ENCODE measurements around the gene CST9L.

DNA sequence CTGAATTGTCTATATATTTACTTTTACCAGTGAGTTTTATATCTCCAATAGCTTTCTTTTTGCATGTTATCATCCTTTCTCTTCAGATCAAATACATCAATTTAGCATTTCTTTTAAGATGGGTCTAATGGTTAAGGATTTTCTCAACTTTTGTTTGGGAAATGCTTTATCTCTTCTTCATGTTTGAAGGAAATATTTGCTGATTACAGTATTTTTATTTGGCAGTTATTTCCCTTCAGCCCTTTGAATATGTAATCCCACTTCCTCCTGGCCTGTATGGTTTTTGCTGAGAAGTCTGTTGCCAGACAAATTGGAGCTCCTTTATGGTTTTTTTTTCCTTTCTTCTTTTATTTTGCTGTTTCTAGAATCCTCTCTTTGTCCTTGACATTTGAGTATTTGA lies 6.7 kb upstream of the CST9L start:
- TF ChIP-seq EZH2 (IDR thresholded peaks at IDR 0.05; ENCODE audit: borderline replicate concordance, low read depth, low read length, poor library complexity, severe bottlenecking): no peak
- TF ChIP-seq, protein P1, sequence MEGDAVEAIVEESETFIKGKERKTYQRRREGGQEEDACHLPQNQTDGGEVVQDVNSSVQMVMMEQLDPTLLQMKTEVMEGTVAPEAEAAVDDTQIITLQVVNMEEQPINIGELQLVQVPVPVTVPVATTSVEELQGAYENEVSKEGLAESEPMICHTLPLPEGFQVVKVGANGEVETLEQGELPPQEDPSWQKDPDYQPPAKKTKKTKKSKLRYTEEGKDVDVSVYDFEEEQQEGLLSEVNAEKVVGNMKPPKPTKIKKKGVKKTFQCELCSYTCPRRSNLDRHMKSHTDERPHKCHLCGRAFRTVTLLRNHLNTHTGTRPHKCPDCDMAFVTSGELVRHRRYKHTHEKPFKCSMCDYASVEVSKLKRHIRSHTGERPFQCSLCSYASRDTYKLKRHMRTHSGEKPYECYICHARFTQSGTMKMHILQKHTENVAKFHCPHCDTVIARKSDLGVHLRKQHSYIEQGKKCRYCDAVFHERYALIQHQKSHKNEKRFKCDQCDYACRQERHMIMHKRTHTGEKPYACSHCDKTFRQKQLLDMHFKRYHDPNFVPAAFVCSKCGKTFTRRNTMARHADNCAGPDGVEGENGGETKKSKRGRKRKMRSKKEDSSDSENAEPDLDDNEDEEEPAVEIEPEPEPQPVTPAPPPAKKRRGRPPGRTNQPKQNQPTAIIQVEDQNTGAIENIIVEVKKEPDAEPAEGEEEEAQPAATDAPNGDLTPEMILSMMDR (conservative IDR thresholded peaks at IDR 0.05; ENCODE audit: low read depth, low read length): no peak
